ENCODE measurements around the gene RCCD1. TPM values are rescaled to one million over a fixed set of nuclear protein-coding genes. Genes with fewer than 3 reads are reported as not detected.

RCCD1 gene
- total RNA-seq, 1 experiment from 2014 or later, result 28.8 TPM

DNA sequence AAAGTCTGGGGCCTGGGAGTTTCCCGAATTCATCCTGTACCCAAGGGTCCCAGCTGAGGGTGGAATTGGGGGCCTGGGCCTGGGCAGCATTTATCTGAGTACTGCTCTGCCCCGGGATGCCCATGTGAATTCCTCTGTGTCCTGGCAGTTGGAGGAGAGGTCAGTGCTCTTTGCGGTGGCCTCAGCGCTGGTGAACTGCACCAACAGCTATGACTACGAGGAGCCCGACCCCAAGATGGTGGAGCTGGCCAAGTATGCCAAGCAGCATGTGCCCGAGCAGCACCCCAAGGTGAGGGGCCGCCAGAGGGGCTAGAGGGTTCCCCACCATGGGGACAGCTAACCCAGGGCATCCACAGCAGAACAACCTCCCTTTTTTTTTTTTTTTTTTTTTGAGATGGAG lies 6.2 kb upstream of the RCCD1 start:
- TF ChIP-seq, protein P1, sequence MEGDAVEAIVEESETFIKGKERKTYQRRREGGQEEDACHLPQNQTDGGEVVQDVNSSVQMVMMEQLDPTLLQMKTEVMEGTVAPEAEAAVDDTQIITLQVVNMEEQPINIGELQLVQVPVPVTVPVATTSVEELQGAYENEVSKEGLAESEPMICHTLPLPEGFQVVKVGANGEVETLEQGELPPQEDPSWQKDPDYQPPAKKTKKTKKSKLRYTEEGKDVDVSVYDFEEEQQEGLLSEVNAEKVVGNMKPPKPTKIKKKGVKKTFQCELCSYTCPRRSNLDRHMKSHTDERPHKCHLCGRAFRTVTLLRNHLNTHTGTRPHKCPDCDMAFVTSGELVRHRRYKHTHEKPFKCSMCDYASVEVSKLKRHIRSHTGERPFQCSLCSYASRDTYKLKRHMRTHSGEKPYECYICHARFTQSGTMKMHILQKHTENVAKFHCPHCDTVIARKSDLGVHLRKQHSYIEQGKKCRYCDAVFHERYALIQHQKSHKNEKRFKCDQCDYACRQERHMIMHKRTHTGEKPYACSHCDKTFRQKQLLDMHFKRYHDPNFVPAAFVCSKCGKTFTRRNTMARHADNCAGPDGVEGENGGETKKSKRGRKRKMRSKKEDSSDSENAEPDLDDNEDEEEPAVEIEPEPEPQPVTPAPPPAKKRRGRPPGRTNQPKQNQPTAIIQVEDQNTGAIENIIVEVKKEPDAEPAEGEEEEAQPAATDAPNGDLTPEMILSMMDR (conservative IDR thresholded peaks at IDR 0.05; ENCODE audit: low read depth, low read length), result no peak
- TF ChIP-seq EZH2 (IDR thresholded peaks at IDR 0.05; ENCODE audit: borderline replicate concordance, low read depth, low read length, poor library complexity, severe bottlenecking), result no peak
- ChIA-PET CTCF (no interaction called here), POLR2A (ENCODE audit: low non-redundant PET) (no interaction called here)
- no peaks in the 10 kb centered on the region for H3K9me3 ChIP-seq (ENCODE audit: low read depth, low read length, poor library complexity, severe bottlenecking)
- no peaks in the 10 kb centered on the region for H3K27me3 ChIP-seq (replicated peaks; ENCODE audit: insufficient read depth, low read depth, low read length, poor library complexity)
- BruUV-seq (replicated peaks), result no TSS peak
- H3K4me1 ChIP-seq (ENCODE audit: insufficient read depth, low read length, poor library complexity, severe bottlenecking), result no peaks in the 10 kb centered on the region
- DNase-seq (ENCODE audit: low spot score), result no peak
- H3K4me3 ChIP-seq (ENCODE audit: low read depth, low read length, poor library complexity, severe bottlenecking), result no peak overlapping the region
- intact Hi-C loops (cut with micrococcal nuclease; ENCODE audit: unreplicated experiment), result no loop called here
- H3K27ac ChIP-seq (ENCODE audit: low read depth, low read length, poor library complexity, severe bottlenecking), result no peak overlapping the region
- peaks cover 41% of the 10 kb centered on the region for H3K36me3 ChIP-seq (ENCODE audit: insufficient read depth, low read length, poor library complexity, severe bottlenecking)

DNA sequence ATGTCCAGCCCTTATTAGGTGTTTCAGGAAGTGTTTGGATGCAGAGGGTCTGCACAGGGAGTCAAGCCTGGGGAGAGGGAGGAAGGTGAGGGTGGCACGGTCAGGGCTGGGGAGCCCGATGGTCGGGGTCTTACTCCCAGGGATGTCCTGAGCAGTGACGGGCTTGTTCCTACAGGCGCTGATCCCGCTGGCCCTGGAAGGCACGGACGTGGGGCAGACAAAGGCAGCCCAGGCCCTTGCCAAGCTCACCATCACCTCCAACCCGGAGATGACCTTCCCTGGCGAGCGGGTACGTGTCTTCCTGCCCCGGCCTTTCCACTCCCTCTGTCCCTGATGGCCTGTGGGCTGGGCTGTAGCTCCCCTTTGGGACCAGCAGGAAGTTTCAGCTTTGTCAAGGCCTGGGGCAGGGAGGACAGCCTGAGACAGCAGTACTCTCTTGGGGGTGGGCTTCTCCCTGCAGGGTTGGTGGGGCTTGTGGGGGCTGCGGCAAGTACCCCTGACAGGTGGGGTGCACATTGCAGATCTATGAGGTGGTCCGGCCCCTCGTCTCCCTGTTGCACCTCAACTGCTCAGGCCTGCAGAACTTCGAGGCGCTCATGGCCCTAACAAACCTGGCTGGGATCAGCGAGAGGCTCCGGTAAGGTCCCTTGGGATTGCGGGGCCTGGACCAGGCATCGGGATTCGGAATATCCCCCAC lies 4.6 kb upstream of the RCCD1 start:
- no peaks in the 10 kb centered on the region for H3K27me3 ChIP-seq (replicated peaks; ENCODE audit: insufficient read depth, low read depth, low read length, poor library complexity)
- intact Hi-C loops (cut with micrococcal nuclease; ENCODE audit: unreplicated experiment), result no loop called here
- TF ChIP-seq, protein P1 (conservative IDR thresholded peaks at IDR 0.05; ENCODE audit: low read depth, low read length), result no peak
- TF ChIP-seq EZH2 (IDR thresholded peaks at IDR 0.05; ENCODE audit: borderline replicate concordance, low read depth, low read length, poor library complexity, severe bottlenecking), result no peak
- no TSS peak for BruUV-seq (replicated peaks)
- H3K4me3 ChIP-seq (ENCODE audit: low read depth, low read length, poor library complexity, severe bottlenecking), result no peak overlapping the region
- H3K9me3 ChIP-seq (ENCODE audit: low read depth, low read length, poor library complexity, severe bottlenecking), result no peaks in the 10 kb centered on the region
- CTCF ChIA-PET, result interaction anchor here (1.2 kb wide), 1 partner anchor 15 kb away, joined by 4 read pairs; the partner anchor contains the start of gene UNC45A
- POLR2A ChIA-PET (ENCODE audit: low non-redundant PET), result no interaction called here
- DNase-seq (ENCODE audit: low spot score), result no peak
- peaks cover under 1% of the 10 kb centered on the region for H3K4me1 ChIP-seq (ENCODE audit: insufficient read depth, low read length, poor library complexity, severe bottlenecking)
- H3K27ac ChIP-seq (ENCODE audit: low read depth, low read length, poor library complexity, severe bottlenecking), result peak overlapping the region; percentile 30
- H3K36me3 ChIP-seq (ENCODE audit: insufficient read depth, low read length, poor library complexity, severe bottlenecking), result peaks cover 29% of the 10 kb centered on the region

DNA sequence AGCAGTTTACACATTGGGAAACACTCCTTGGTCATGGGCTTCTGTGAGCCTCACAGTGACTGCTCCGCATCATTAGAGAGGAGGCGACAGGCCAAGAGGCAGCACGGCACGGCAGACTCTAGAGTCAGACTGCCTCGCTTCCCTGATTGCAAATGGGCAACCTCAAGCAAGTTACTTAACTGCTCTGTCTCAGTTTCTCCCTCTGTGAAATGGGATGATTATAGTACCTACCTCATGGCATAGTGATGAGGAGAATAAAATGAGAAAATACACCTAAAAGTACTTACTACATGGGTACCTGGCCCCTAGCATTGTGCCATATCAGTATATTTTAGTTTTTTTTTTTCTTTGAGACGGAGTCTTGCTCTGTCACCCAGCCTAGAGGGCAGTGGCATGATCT lies 4.0 kb upstream of the RCCD1 start:
- CTCF ChIA-PET, result no interaction called here
- peaks cover 28% of the 10 kb centered on the region for H3K36me3 ChIP-seq (ENCODE audit: insufficient read depth, low read length, poor library complexity, severe bottlenecking)

More for the DNA sequence above, 4.0 kb upstream of the RCCD1 start:
- intact Hi-C loops (cut with micrococcal nuclease; ENCODE audit: unreplicated experiment), result no loop called here
- no peak overlapping the region for H3K27ac ChIP-seq (ENCODE audit: low read depth, low read length, poor library complexity, severe bottlenecking)
- H3K4me3 ChIP-seq (ENCODE audit: low read depth, low read length, poor library complexity, severe bottlenecking), result no peak overlapping the region
- no peaks in the 10 kb centered on the region for H3K9me3 ChIP-seq (ENCODE audit: low read depth, low read length, poor library complexity, severe bottlenecking)
- BruUV-seq (replicated peaks), result no TSS peak
- DNase-seq (ENCODE audit: low spot score), result no peak
- POLR2A ChIA-PET (ENCODE audit: low non-redundant PET), result no interaction called here
- peaks cover 6% of the 10 kb centered on the region for H3K4me1 ChIP-seq (ENCODE audit: insufficient read depth, low read length, poor library complexity, severe bottlenecking)
- no peaks in the 10 kb centered on the region for H3K27me3 ChIP-seq (replicated peaks; ENCODE audit: insufficient read depth, low read depth, low read length, poor library complexity)
- TF ChIP-seq, protein P1 (conservative IDR thresholded peaks at IDR 0.05; ENCODE audit: low read depth, low read length), result no peak
- TF ChIP-seq EZH2 (IDR thresholded peaks at IDR 0.05; ENCODE audit: borderline replicate concordance, low read depth, low read length, poor library complexity, severe bottlenecking), result no peak

Data from A673 (cell line).